ENCODE data around the gene TAF11L10.
"Not testable (repeated sequence)": the region's sequence is repeated elsewhere in the genome, so short reads cannot be mapped to it uniquely, and the experiment has no call there.

The TAF11L10 gene

DNA sequence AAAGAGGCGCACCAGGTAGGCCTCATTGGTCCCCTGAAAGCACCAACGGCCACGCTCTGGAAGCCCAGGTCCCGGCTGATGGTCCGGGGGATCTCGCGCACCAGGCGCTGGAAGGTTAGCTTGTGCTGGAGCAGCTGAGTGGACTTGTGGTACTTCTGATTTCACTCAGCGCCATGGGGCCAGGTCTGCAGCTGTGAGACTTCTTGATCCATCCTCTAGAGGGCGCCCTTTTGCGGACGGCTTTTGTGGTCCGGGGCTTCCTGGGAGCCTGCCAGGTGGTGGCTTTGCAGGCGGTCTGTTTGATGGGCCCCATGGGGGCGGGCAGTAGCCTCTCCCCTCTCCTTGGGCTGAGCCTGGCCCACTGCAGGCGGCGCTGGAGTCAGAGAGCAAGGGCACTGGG is 23.0 kb upstream of the TAF11L10 start:
- Histone ChIP-seq H4K91ac (ENCODE audit: low read depth, low read length, poor library complexity) (no peak overlapping the region), H2BK5ac (ENCODE audit: low read length) (no peak overlapping the region)
- no CpG with 5 or more reads among the region's 17 CpGs for WGBS, 2 donors (ENCODE audit: extremely low coverage in 2 of 2, insufficient read length in 2 of 2, insufficient replicate concordance in 1 of 2)

DNA sequence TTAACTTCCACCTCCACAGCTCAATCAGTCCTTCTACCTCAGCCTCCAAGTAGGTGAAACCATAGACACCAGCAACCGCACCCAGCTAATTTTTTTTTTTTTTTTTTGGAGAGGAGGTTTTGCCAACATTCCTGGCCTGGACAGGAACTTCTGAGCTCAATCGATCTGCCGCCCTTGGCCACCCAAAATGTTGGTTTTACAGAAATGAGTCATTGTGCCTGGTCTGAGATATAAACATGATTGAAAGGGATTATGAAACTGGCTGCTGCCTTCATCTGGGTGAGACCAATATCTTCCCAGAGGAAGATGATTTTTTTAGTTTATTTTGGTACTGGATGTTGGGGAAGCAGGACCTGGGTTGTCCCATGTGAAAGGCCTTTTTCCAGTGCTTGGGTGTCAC is 21.7 kb upstream of the TAF11L10 start:
- Histone ChIP-seq H3K36me3 (replicated peaks in 1 of 2; ENCODE audit: control insufficient read depth in 2 of 2, insufficient read depth in 2 of 2, low read length in 2 of 2) (no peaks in the 10 kb centered on the region), H2BK5ac (ENCODE audit: low read length) (no peak overlapping the region), H2BK12ac (ENCODE audit: low read length) (no peak overlapping the region), H3K27me3 (ENCODE audit: control insufficient read depth in 3 of 3, insufficient read depth in 3 of 3, low read depth in 1 of 3, low read length in 3 of 3) (no peaks in the 10 kb centered on the region), H3K9me3 (replicated peaks in 1 of 2; ENCODE audit: control insufficient read depth in 2 of 2, insufficient read depth in 1 of 2, low read depth in 1 of 2, low read length in 2 of 2) (no peaks in the 10 kb centered on the region), H3K18ac (ENCODE audit: low read length) (no peak overlapping the region), H3K23ac (ENCODE audit: low read depth, low read length, poor library complexity) (no peak overlapping the region), H2AK5ac (ENCODE audit: low read depth, low read length) (no peak overlapping the region), H3K27ac (replicated peaks; ENCODE audit: low read length) (no peak overlapping the region), H2BK120ac (ENCODE audit: low read depth, low read length) (no peak overlapping the region), H3K4me1 (ENCODE audit: control insufficient read depth in 2 of 2, insufficient read depth in 1 of 2, low read depth in 1 of 2, low read length in 2 of 2) (no peaks in the 10 kb centered on the region), H3K14ac (ENCODE audit: low read length) (no peak overlapping the region), H3K79me1 (ENCODE audit: low read depth, low read length) (no peaks in the 10 kb centered on the region), H3K4me3 (ENCODE audit: low read length in 2 of 2) (no peak overlapping the region), H3K9ac (ENCODE audit: low read depth, low read length, poor library complexity) (no peak overlapping the region), H3K4ac (ENCODE audit: low read length) (no peak overlapping the region), H4K8ac (ENCODE audit: low read depth, low read length) (no peak overlapping the region), H3K4me2 (ENCODE audit: insufficient read depth, low read length, poor library complexity, severe bottlenecking) (no peak overlapping the region), H4K91ac (ENCODE audit: low read depth, low read length, poor library complexity) (no peak overlapping the region), H2AFZ (ENCODE audit: low read length) (no peak overlapping the region), H2BK15ac (ENCODE audit: low read length) (no peak overlapping the region)
- DNase-seq (ENCODE audit: low spot score), result no peak
- WGBS, 2 donors (ENCODE audit: extremely low coverage in 2 of 2, insufficient read length in 2 of 2, insufficient replicate concordance in 1 of 2), result no CpG with 5 or more reads among the region's 3 CpGs

More for the DNA sequence above, 23.0 kb upstream of the TAF11L10 start:
- Histone ChIP-seq H3K4me2 (ENCODE audit: insufficient read depth, low read length, poor library complexity, severe bottlenecking) (no peak overlapping the region), H2BK15ac (ENCODE audit: low read length) (no peak overlapping the region), H3K9me3 (replicated peaks in 1 of 2; ENCODE audit: control insufficient read depth in 2 of 2, insufficient read depth in 1 of 2, low read depth in 1 of 2, low read length in 2 of 2) (no peaks in the 10 kb centered on the region), H3K4me1 (ENCODE audit: control insufficient read depth in 2 of 2, insufficient read depth in 1 of 2, low read depth in 1 of 2, low read length in 2 of 2) (no peaks in the 10 kb centered on the region), H3K23ac (ENCODE audit: low read depth, low read length, poor library complexity) (no peak overlapping the region), H2BK120ac (ENCODE audit: low read depth, low read length) (no peak overlapping the region), H3K27ac (replicated peaks; ENCODE audit: low read length) (no peak overlapping the region), H2BK12ac (ENCODE audit: low read length) (no peak overlapping the region), H3K79me1 (ENCODE audit: low read depth, low read length) (no peaks in the 10 kb centered on the region), H3K18ac (ENCODE audit: low read length) (peak overlapping the region; percentile 76), H3K36me3 (replicated peaks in 1 of 2; ENCODE audit: control insufficient read depth in 2 of 2, insufficient read depth in 2 of 2, low read length in 2 of 2) (no peaks in the 10 kb centered on the region), H3K4ac (ENCODE audit: low read length) (no peak overlapping the region), H3K4me3 (ENCODE audit: low read length in 2 of 2) (peak overlapping the region in 1 of 2 donors; percentile 9), H3K14ac (ENCODE audit: low read length) (no peak overlapping the region), H2AFZ (ENCODE audit: low read length) (no peak overlapping the region), H3K27me3 (ENCODE audit: control insufficient read depth in 3 of 3, insufficient read depth in 3 of 3, low read depth in 1 of 3, low read length in 3 of 3) (no peaks in the 10 kb centered on the region), H3K9ac (ENCODE audit: low read depth, low read length, poor library complexity) (no peak overlapping the region), H2AK5ac (ENCODE audit: low read depth, low read length) (no peak overlapping the region), H4K8ac (ENCODE audit: low read depth, low read length) (no peak overlapping the region)
- no peak for DNase-seq (ENCODE audit: low spot score)

DNA sequence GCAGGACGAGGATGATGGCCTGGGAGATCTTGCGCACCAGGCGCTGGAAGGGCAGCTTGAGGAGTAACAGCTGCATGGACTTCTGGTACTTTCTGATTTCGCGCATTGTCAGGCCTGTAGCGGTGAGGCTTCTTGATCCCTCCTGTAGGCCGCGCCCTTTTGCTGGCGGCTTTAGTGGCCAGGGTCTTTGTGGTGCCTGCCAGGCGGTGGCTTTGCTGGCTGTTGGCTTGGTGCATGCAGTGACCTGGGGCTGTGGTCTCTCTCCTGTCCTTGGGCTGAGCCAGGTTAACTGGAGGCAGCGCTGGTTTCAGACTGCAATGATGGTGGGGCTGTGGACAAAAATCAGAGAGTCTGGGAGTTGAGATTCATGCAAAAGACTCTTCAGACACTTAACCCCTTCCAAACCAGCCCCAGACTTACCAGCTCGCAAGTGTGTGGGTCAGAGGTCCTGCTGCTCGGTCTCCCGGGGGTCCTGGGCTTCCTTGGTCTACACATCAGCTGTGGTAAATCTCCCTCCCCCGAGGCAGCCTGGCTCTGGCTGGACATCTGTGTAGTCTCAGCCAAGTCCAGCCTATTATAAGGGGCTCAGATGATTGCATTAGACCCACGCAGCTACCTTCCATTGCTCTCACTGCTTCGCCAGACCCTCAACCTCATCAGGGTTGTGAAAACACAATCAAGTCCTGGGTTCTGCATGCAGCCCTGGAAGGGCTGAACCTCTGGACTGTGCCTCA is 17.4 kb upstream of the TAF11L10 start:
- no CpG with 5 or more reads among the region's 17 CpGs for WGBS, 2 donors (ENCODE audit: extremely low coverage in 2 of 2, insufficient read length in 2 of 2, insufficient replicate concordance in 1 of 2)
- Histone ChIP-seq H3K4me1 (ENCODE audit: control insufficient read depth in 2 of 2, insufficient read depth in 1 of 2, low read depth in 1 of 2, low read length in 2 of 2) (no peaks in the 10 kb centered on the region), H3K27me3 (ENCODE audit: control insufficient read depth in 3 of 3, insufficient read depth in 3 of 3, low read depth in 1 of 3, low read length in 3 of 3) (no peaks in the 10 kb centered on the region), H3K4ac (ENCODE audit: low read length) (no peak overlapping the region), H3K79me1 (ENCODE audit: low read depth, low read length) (no peaks in the 10 kb centered on the region), H3K4me3 (ENCODE audit: low read length in 2 of 2) (no peak overlapping the region), H3K9me3 (replicated peaks in 1 of 2; ENCODE audit: control insufficient read depth in 2 of 2, insufficient read depth in 1 of 2, low read depth in 1 of 2, low read length in 2 of 2) (no peaks in the 10 kb centered on the region), H2BK120ac (ENCODE audit: low read depth, low read length) (no peak overlapping the region), H4K8ac (ENCODE audit: low read depth, low read length) (no peak overlapping the region), H2AFZ (ENCODE audit: low read length) (no peak overlapping the region), H2BK15ac (ENCODE audit: low read length) (no peak overlapping the region), H3K23ac (ENCODE audit: low read depth, low read length, poor library complexity) (no peak overlapping the region), H2BK5ac (ENCODE audit: low read length) (no peak overlapping the region), H4K91ac (ENCODE audit: low read depth, low read length, poor library complexity) (no peak overlapping the region), H3K36me3 (replicated peaks in 1 of 2; ENCODE audit: control insufficient read depth in 2 of 2, insufficient read depth in 2 of 2, low read length in 2 of 2) (no peaks in the 10 kb centered on the region), H3K27ac (replicated peaks; ENCODE audit: low read length) (no peak overlapping the region), H3K4me2 (ENCODE audit: insufficient read depth, low read length, poor library complexity, severe bottlenecking) (no peak overlapping the region), H2BK12ac (ENCODE audit: low read length) (no peak overlapping the region), H3K9ac (ENCODE audit: low read depth, low read length, poor library complexity) (no peak overlapping the region), H3K18ac (ENCODE audit: low read length) (peak overlapping the region; percentile 71), H3K14ac (ENCODE audit: low read length) (no peak overlapping the region), H2AK5ac (ENCODE audit: low read depth, low read length) (no peak overlapping the region)
- DNase-seq (ENCODE audit: low spot score), result no peak

DNA sequence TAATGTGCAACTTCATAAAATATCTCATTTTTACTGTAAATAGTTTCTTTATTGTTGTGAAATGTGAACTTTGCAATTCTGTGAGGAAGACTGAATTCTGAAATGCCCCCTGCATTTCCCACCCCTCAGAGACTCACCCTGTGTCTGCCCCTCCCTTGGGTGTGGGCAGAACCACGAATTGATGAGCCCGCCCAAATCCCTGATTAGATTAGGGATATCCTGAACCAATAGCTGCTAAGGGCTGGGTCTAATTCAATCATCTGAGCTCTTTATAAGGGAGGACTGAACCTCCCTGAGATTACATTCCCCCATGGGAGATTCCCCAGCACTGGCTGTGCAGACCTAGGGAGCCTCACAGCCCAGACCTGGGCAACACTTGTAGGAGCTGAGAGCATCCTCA is 12.5 kb upstream of the TAF11L10 start, which contains the start of gene TAF11L12:
Gene TAF11L12 (plus strand): TSS at position 301 of the 400 bp plus-strand sequence.
- H2BK120ac ChIP-seq (ENCODE audit: low read depth, low read length); H3K23ac ChIP-seq (ENCODE audit: low read depth, low read length, poor library complexity); H3K18ac ChIP-seq (ENCODE audit: low read length); H2BK15ac ChIP-seq (ENCODE audit: low read length); H3K79me1 ChIP-seq (ENCODE audit: low read depth, low read length); H2BK5ac ChIP-seq (ENCODE audit: low read length); H2AFZ ChIP-seq (ENCODE audit: low read length); H3K4me2 ChIP-seq (ENCODE audit: insufficient read depth, low read length, poor library complexity, severe bottlenecking); H4K91ac ChIP-seq (ENCODE audit: low read depth, low read length, poor library complexity); H2AK5ac ChIP-seq (ENCODE audit: low read depth, low read length); H3K36me3 ChIP-seq (replicated peaks in 1 of 2; ENCODE audit: control insufficient read depth in 2 of 2, insufficient read depth in 2 of 2, low read length in 2 of 2); H3K27ac ChIP-seq (replicated peaks; ENCODE audit: low read length); H3K9me3 ChIP-seq (replicated peaks in 1 of 2; ENCODE audit: control insufficient read depth in 2 of 2, insufficient read depth in 1 of 2, low read depth in 1 of 2, low read length in 2 of 2); DNase-seq (ENCODE audit: low spot score); H3K27me3 ChIP-seq (ENCODE audit: control insufficient read depth in 3 of 3, insufficient read depth in 3 of 3, low read depth in 1 of 3, low read length in 3 of 3); H3K4me3 ChIP-seq (ENCODE audit: low read length in 2 of 2); H3K4ac ChIP-seq (ENCODE audit: low read length); H4K8ac ChIP-seq (ENCODE audit: low read depth, low read length); H2BK12ac ChIP-seq (ENCODE audit: low read length); H3K4me1 ChIP-seq (ENCODE audit: control insufficient read depth in 2 of 2, insufficient read depth in 1 of 2, low read depth in 1 of 2, low read length in 2 of 2); H3K14ac ChIP-seq (ENCODE audit: low read length); H3K9ac ChIP-seq (ENCODE audit: low read depth, low read length, poor library complexity): not testable (repeated sequence)
- no CpG with 5 or more reads among the region's 2 CpGs for WGBS, 2 donors (ENCODE audit: extremely low coverage in 2 of 2, insufficient read length in 2 of 2, insufficient replicate concordance in 1 of 2)

Data from neuronal stem cell (in vitro differentiated cells).